Activated gamma-delta T cell (primary cell): ENCODE measurements around the gene PDE3B.
"Not testable (repeated sequence)": the region's sequence is repeated elsewhere in the genome, so short reads cannot be mapped to it uniquely, and the experiment has no call there.

Experiments
- DNase-seq: peaks from one replicate; lab custom pipeline; 2025; lab: John Stamatoyannopoulos, UW

The PDE3B gene

DNA sequence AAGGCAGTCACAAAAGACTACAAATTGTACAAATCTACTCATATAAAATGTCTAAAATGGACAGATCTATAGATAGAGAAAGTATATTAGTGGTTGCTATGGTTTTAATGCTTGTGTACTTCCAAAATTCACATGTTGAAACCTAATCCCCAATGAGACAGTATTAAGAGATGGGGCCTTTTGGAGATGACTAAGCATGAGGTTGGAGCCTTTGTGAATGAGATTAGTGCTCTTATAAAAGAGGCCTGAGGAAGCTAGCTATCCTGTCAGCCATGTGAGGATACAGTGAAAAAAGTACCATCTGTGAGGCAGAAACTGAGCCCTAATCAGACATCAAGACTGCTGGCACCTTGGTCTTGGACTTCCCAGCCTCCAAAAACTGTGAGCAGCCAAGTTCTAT is 165.9 kb downstream of the PDE3B start:
- no peak for DNase-seq

GRCh38 chr11:14812757-14813156 is 169.2 kb downstream of the PDE3B start:
- DNase-seq, result no peak

- no peak for DNase-seq
These were observed 169.9 kb downstream of the PDE3B start for GRCh38 chr11:14813516-14813915.

- DNase-seq, result no peak
These were observed 175.2 kb downstream of the PDE3B start for GRCh38 chr11:14818779-14819178.

GRCh38 chr11:14819596-14819995 is 176.0 kb downstream of the PDE3B start:
- no peak for DNase-seq

GRCh38 chr11:14821031-14821430 is 177.4 kb downstream of the PDE3B start:
- DNase-seq, result no peak

GRCh38 chr11:14826600-14826999 is 183.0 kb downstream of the PDE3B start:
- DNase-seq, result no peak

DNA sequence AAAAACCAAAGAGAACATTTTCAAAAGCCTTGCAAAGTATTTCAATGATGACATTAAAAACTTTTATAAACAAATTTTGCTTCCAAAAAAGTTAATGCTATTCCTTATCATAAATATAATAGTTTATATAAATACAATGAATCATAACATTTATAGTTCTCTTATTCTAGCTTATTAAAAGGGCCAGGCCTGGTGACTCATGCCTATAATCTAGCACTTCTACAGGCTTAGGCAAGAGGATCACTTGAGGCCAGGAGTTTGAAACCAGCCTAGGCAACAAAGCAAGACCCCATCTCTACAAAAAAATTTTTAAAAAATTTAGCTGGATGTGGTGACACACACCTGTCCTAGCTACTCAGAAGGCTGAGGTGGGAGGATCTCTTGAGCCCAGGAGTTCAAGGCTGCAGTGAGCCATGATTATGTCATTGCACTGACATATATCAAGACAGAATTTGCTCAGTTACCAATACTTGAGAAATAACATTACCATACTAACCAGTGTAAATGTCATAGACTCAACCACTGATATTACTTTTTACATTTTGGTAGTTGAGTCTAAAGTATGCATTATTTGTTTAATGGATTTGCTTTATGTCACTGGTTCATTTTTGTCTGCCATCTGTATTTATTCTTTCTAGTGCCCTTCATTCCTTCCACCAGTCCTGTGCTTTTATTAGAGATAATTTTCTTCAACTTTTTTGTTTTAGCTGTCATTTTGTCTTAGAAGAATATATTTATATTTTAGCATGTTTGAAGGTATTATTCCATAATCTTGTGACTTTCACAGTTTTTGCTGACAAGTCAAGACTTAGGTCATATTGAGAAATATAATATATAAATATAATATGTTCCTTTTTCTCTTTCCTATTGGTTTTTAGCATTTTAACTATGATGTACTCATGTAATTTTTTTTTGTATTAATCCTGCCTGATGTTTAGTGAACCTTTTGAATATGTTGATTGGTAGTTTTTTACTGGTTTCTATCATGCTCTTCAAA is 192.2 kb downstream of the PDE3B start:
- DNase-seq, result no peak

GRCh38 chr11:14842002-14842401 is 198.4 kb downstream of the PDE3B start:
- no peak for DNase-seq

DNA sequence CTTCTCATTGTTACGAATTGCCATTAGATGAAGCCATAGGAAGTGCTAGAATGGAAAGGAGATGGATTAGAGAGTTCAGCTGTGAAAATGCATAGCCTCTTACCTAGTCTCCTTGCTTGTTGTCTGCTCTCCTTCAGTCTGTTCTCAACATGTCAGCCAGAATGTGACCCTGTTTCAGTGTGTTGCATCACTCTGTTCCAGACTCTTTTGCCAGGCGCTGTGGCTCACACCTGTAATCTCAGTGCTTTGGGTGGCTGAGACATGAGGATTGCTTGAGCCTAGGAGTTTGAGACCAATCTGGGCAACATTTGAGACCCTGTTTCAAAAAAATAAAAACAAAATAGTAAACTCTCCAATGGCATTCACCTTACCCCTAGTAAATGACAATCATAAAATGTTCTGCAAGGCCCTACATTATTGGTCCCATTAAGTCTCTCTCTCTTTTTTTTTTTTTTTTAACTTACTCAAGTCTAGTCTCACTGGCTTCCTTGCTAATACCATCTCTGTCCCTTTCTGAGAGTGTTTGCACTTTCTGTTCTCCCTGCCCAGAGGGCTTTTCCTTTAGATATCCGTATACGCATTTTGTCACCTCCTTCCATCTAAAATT is 209.1 kb downstream of the PDE3B start:
- DNase-seq, result no peak

- DNase-seq, result no peak
These were observed 210.5 kb downstream of the PDE3B start for GRCh38 chr11:14854057-14854456.

GRCh38 chr11:14855890-14856289 is 212.3 kb downstream of the PDE3B start:
- DNase-seq, result no peak

DNA sequence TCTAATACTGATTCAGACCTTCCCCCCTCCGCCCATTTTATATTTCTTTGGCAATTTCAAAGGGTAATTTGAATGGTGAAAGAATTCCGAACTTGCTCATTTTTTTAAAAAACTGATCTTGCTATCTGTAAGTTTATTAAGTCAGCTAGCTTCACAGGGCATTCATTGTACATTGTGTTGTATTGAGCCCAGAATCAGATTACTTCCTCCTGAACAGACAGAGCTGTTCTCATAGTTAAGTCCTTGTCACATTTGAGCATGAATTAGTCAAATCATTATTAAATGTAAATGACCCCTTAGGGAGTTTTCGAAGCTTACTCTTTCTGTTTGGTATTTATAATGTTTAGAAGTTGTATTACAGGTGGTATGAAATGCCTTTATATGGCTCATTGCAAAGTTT is 214.0 kb downstream of the PDE3B start:
- no peak for DNase-seq

DNA sequence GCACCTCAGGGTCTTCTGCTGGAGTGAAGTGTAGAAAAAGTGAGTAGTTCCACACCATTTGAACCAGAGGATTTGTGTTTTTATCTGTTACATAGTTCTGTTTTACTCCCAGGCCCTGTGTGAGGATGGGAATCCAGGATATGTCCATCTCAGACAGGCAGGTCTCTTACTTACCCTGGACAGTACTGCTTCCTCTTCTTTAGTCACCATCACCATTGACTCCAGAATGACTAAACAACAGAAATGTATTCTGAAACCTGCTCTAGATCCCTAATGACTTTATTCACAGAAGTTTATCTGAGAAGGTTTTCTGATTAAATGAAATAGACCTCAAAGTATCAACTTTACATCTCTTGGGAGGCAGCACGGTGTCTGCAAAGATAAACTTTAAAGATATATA is 214.8 kb downstream of the PDE3B start:
- no peak for DNase-seq

GRCh38 chr11:14860511-14860910 is 216.9 kb downstream of the PDE3B start:
- DNase-seq, result no peak

DNA sequence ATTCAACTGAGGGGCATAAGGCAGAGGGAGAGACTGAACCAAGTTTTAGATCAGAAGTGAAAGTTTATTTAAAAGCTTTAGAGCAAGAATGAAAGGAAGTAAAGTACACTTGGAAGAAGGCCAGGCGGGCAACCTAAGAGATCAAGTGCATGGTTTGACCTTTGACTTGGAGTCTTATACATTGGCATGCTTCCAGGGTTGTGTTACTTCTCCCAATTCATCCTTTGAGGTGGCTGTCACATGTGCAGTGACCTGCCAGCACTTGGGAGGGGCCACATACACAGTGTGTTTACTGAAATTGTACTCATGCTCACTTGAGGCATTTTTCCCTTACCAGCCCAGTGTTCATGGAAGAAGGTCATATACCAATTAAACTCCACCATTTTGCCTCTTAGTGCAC is 218.1 kb downstream of the PDE3B start:
- DNase-seq, result no peak

GRCh38 chr11:14863775-14864174 is 220.2 kb downstream of the PDE3B start:
- not testable (repeated sequence) for DNase-seq

GRCh38 chr11:14872032-14872431 is 228.4 kb downstream of the PDE3B start:
- no peak for DNase-seq

GRCh38 chr11:14873632-14874031 is 230.0 kb downstream of the PDE3B start:
- no peak for DNase-seq

- no peak for DNase-seq
These were observed 231.6 kb downstream of the PDE3B start for GRCh38 chr11:14875163-14875562.

GRCh38 chr11:14881576-14882193 is 238.1 kb downstream of the PDE3B start:
- no peak for DNase-seq

DNA sequence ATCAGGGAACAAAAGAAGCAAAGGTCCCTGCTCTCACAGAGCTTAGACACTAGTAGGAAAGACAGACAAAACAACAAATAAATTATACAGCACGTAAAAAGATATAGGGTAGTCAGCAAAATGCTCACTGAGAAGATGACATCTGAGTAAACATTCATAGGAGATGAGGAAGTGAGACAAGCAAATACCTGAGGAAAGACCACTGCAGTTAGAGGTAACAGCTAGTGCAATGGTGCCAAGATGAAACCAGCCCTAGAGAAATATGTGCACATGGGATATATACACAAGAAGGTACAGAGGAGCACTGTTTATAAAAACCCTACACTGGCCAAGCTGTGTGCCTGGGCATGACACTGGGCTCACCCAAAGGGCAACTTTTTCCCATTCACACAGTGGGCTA is 238.6 kb downstream of the PDE3B start:
- DNase-seq, result no peak

- DNase-seq, result not testable (repeated sequence)
These were observed 240.1 kb downstream of the PDE3B start for GRCh38 chr11:14883683-14884082.
